CD4-positive, alpha-beta T cell treated with Interleukin-1 beta for 1 hour (primary cell): Measurements from ENCODE around the gene MLLT3.

Experiments
- DNase-seq, 2 donors: peaks; one replicate each; pipeline ENCODE4 v3.0.0-alpha.2; 2020 to 2022

Gene MLLT3

GRCh38 chr9:20553558-20554149 is 68.6 kb downstream of the MLLT3 start:
- DNase-seq: no peak

DNA sequence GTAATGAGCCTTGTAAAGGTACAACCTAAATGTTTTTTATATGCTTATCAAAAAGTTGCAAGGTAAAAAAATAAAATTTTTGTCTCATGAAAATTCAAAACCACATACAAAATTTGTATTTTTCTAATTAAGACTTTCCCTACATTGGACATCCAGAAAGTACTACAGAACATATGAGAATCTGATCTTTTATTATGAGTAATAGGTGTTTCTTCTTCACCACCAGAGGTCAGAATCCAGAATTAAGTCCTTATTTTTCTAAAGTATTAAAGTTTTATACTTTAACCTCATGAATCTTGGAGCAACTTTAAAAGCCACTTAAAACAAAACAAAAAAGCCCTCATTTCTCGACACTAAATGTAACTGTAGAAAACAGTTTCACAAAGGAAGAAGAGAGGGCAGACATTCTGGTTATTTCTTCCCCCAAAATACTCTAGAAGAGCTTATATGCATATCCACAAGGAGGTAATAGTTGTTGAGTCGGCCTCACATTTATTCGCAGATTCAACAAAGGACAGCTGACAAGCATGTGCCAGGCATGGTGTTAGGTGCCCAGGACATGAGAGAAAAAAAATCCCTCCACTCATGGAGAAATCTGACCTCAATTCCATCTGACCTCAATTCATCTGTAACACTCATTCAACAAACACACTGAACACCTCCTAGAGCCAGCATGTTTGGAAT is 69.3 kb downstream of the MLLT3 start:
- DNase-seq: peak in 1 of 2 donors; percentile 2

- DNase-seq: no peak
Observed at GRCh38 chr9:20551835-20552234, 70.5 kb downstream of the MLLT3 start.

- no peak for DNase-seq
Observed at GRCh38 chr9:20551236-20551635, 71.1 kb downstream of the MLLT3 start.

- DNase-seq: no peak
Observed at GRCh38 chr9:20550326-20550725, 72.0 kb downstream of the MLLT3 start.

DNA sequence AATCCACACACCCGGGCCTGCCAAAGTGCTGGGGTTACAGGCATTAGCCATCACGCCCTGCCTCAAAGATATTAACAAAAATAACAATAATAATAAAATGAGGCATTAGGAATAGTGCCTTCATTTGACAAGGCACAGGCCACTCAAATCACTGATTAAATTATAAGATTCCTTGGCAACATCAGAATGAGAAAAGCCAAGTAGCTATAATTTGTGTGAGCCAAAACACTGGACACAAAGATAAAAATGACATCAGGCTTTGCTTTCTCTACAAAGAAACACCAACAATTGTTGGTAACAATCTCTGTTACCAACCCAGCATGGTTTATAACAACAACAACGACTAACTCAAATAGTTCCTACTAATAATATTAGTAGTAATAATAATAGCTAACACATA is 73.2 kb downstream of the MLLT3 start:
- no peak for DNase-seq

DNA sequence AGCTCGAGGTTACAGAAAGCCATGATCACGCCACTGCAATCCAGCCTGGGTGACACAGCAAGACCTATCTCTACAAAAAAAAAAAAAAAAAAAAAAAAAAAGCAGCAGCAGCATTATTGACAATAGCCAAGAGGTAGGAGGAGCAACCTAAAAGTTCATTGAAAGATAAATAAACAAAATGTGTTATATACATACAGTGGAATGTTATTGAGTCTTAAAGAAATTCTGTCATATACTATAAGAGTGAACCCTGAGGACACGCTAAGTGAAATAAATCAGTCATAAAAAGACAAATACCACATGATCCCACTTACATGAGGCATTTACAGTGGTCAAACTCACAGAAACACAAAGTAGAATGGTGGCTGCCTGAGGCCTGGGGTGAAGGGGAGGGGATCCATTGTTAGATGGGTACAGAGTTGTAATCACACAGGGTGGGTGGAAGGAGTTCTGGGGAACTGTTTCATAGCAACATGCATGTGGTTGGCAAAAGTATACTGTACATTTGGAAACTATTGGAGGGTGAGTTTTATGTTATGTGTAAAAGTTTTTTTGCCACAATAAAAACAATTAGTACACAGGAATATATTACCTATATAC is 77.2 kb downstream of the MLLT3 start:
- no peak for DNase-seq

GRCh38 chr9:20540169-20540863 is 82.0 kb downstream of the MLLT3 start:
- no peak for DNase-seq

DNA sequence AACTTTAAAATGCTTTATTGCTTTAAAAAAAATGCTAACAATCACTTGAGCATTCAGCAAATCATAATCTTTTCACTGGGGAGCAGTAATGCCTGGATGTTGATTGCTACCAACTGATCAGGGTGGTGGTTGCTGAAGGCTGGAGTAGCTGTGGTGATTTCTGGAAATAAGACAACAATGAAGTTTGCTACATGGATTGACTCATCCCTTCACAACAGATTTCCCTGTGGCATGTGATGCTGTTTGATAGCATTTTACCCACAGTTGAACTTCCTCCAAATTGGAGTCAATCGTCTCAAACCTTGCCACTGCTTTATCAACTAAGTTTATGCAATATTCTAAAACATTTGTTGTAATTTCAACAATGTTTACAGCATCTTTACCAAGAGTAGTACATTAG is 83.3 kb downstream of the MLLT3 start:
- DNase-seq: no peak

GRCh38 chr9:20538092-20538491 is 84.2 kb downstream of the MLLT3 start:
- no peak for DNase-seq

- no peak for DNase-seq
Observed at GRCh38 chr9:20537294-20537693, 85.0 kb downstream of the MLLT3 start.

GRCh38 chr9:20532584-20532983 is 89.7 kb downstream of the MLLT3 start:
- no peak for DNase-seq

DNA sequence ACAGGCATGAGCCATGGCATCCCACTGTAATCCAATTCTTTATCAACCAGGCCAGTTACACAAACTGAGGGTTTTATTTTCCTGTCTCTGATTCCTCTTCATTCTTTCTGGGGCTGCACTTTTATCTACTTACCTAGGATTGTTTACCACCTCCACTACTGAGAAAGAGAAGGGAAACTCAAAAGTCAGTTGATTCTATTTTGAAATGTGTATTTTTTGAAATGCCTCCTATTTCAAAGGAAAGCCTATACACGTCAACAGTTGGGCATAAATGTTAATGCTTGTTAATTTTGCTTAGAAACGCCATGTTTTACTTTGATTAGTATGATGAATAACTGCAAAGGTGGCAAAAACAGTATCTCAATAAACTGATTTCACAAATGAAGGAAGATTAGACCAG is 92.5 kb downstream of the MLLT3 start:
- no peak for DNase-seq

GRCh38 chr9:20528253-20528652 is 94.0 kb downstream of the MLLT3 start:
- no peak for DNase-seq

DNA sequence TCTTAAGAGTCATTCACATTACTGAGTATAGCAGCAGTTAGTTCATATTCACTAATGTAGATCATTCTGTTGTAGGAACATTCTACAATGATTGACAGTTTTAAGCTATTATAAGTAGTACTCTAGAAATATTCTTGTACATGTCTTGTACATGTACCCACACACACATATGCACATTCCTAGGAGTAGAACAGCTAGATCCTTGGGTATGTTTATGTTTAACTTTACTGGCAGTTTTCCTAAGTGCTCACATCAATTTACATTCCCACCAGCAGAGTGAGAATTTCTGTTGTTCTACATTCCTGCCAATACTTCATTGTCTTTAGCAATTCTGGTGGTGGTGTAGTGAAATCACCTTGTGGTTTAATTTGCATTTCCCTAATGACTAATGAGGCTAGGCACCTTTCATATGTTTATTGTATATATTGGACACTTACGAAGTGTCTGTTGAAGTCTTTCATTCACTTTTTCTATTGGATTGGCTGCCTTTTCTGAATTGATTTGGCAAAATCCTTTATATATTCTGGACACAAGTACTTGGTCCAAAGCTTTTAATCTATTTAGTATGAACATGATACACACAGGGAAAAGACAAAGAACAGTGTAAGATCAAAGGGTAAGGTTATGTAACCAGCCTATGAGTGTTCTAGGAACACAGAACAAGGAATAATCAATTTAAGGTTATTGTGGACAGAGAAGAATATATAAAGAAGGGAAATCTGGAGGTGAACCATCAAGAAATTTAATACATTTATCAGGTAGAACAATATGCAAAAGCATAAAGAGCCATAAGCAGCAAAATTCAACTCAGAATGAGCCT is 95.6 kb downstream of the MLLT3 start:
- no peak for DNase-seq

DNA sequence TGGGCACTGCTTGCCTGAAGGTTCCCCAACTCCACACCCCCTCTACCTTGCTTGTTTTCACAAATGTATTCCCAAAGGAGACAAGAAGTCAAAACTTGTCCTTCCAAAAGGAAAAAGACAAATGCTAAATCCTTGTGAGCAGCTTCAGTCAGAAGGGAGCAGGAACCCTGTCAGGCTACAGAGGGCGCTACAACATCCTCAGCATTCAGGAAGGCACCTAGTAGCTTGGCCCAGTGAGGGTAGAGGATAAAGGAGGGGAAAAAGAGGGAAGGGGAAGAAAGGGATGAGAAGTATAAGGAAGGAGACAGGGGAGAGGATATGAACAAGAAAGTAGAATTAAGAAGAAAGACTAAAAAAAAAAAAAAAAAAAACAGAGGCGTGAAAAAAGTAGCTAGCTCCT is 97.5 kb downstream of the MLLT3 start:
- DNase-seq: no peak

- no peak for DNase-seq
Observed at GRCh38 chr9:20518737-20519136, 103.6 kb downstream of the MLLT3 start.

- DNase-seq: no peak
Observed at GRCh38 chr9:20513126-20513913, 109.0 kb downstream of the MLLT3 start.

GRCh38 chr9:20512636-20513035 is 109.7 kb downstream of the MLLT3 start:
- DNase-seq: no peak

DNA sequence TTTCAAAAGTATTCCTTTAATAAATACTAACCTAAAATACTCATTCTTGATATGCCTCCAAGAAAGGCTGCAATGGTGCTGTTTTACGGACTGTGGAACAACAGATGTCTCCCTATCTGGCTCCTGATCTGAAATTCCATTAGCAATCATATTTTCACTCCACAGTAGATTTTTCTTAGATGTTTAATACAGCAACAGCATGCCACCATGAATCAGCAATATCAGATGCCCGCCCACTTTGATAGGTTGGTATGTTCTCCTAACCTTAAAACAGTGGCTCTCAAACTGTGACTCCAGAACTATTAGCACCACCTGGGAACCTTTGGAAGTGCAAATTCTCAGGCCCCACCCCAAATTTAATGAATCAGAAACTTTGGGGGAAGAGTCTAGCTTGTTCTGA is 110.2 kb downstream of the MLLT3 start:
- no peak for DNase-seq

DNA sequence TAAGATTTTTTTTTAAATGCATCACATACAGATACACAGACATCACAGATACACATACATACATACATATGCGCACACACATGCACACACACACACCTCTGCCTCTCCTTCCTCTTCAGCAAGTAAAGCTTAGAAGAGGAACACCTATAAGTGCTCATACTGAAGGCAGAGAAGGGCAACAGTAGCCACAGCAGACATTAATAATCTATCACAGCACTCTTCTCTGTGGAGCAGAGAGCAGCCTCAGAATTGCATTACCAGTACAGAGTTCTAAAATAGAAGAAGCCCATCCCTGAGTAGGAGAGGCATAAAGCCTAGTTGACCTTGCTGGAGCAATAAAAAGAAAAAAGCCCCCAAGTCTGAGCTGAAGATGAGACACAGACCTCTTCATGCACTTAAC is 110.6 kb downstream of the MLLT3 start:
- no peak for DNase-seq

- no peak for DNase-seq
Observed at GRCh38 chr9:20509466-20509865, 112.8 kb downstream of the MLLT3 start.
